Activated CD8-positive, alpha-beta T cell treated with anti-CD3 and anti-CD28 coated beads for 36 hours (primary cell): ENCODE data around the gene ABHD2. TPM values are rescaled to one million over a fixed set of nuclear protein-coding genes. Genes with fewer than 3 reads are reported as not detected.
"Not testable (repeated sequence)": the region's sequence is repeated elsewhere in the genome, so short reads cannot be mapped to it uniquely, and the experiment has no call there.

Source experiments
- ATAC-seq: fragments of 200-7000 bp; cut with Tn5 transposase; one replicate; pipeline ENCODE4 v1.10.0; 2021; ENCODE audit warnings: mild to moderate bottlenecking, moderate library complexity
- CTCF ChIA-PET: fragments of 350-600 bp; sonication (Branson Sonifier 250); formaldehyde crosslinking; loops from one replicate; lab custom pipeline; 2021; ENCODE audit warnings: antibody characterized with exemption; lab: Charles Lee
- POLR2A ChIA-PET: fragments of 350-600 bp; sonication (Branson Sonifier 250); formaldehyde crosslinking; loops from one replicate; lab custom pipeline; 2021; ENCODE audit warnings: antibody characterized with exemption; lab: Charles Lee
- DNase-seq: peaks from one replicate; pipeline ENCODE4 v3.0.0-alpha.2; 2020
- H3K27ac Mint-ChIP-seq: one replicate; pipeline ENCODE4 v1.8.0; 2021; ENCODE audit warnings: mild to moderate bottlenecking, mixed read lengths
- H3K27me3 Mint-ChIP-seq: one replicate; pipeline ENCODE4 v1.8.0; 2021; ENCODE audit warnings: mixed read lengths
- H3K36me3 Mint-ChIP-seq: one replicate; pipeline ENCODE4 v1.8.0; 2021; ENCODE audit warnings: low read depth, mixed read lengths
- H3K4me1 Mint-ChIP-seq: one replicate; pipeline ENCODE4 v1.8.0; 2021; ENCODE audit warnings: low read depth, mixed read lengths
- H3K4me3 Mint-ChIP-seq: one replicate; pipeline ENCODE4 v1.8.0; 2021; ENCODE audit warnings: mild to moderate bottlenecking, moderate library complexity, mixed read lengths
- H3K9me3 Mint-ChIP-seq: one replicate; pipeline ENCODE4 v1.8.0; 2021; ENCODE audit warnings: mixed read lengths
- CTCF ChIP-seq: fragments of 200-600 bp; IDR thresholded peaks from one replicate; pipeline ENCODE4 v1.8.0; 2022; ENCODE audit warnings: antibody characterized with exemption, mild to moderate bottlenecking
- intact Hi-C: fragments of 100-400 bp; cut with micrococcal nuclease; formaldehyde crosslinking; loops from one replicate; pipeline ENCODE4 v1.10.0; 2022
- total RNA-seq, 2 experiments: library from RNA; stranded (reverse); gene quantifications; one replicate each; pipeline ENCODE4 v1.2.3, GENCODE V29; 2021

The ABHD2 gene
- total RNA-seq, 2 experiments from 2014 or later = 36.8 to 38.9 TPM

DNA sequence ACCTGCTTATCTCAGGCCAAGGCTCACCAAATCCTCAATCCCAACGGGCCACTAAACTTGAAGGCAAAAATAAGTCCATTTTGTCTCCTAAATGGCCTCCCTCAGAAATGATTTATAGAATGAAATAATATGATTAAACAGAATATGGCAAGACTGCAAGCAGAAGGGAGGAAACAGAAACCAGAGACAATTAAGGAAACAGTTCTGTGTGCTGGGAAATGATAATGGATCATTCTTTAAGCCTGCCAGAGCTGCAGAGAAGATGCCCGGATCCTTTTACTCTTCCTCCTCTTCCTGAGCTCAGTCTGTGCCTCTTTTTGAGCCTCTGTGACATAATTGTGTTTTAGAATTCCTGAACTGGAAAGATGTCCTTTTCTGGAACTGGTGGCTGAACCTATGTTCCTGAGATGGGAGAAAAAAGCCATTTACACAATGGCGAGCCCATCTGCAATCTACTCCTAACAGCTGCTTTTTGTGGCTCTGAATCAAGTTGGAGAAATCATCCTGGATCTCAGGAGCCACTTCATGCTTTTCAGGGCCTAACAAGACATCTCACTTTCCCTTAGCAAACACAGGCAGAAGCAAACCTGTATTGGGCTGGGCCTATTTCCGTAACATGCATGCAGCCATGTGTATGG, 2.8 kb upstream of the ABHD2 start:
- H3K4me3 Mint-ChIP-seq = no peak overlapping the region
- H3K36me3 Mint-ChIP-seq = no peaks in the 10 kb centered on the region
- H3K27me3 Mint-ChIP-seq = no peaks in the 10 kb centered on the region
- DNase-seq (no peak), ATAC-seq (no peak)
- H3K4me1 Mint-ChIP-seq = peaks cover 13% of the 10 kb centered on the region
- intact Hi-C loops = loop anchor here (10.0 kb wide), 1 partner anchor 89 kb away; no protein-coding TSS in a partner anchor
- CTCF ChIA-PET = interaction anchor here (0.8 to 2.8 kb wide), 4 partner anchors 13 to 121 kb away, joined by 3 to 9 read pairs (median 4); no protein-coding TSS in a partner anchor
- no peak for TF ChIP-seq CTCF
- POLR2A ChIA-PET = no interaction called here
- H3K27ac Mint-ChIP-seq = no peak overlapping the region
- no peaks in the 10 kb centered on the region for H3K9me3 Mint-ChIP-seq

DNA sequence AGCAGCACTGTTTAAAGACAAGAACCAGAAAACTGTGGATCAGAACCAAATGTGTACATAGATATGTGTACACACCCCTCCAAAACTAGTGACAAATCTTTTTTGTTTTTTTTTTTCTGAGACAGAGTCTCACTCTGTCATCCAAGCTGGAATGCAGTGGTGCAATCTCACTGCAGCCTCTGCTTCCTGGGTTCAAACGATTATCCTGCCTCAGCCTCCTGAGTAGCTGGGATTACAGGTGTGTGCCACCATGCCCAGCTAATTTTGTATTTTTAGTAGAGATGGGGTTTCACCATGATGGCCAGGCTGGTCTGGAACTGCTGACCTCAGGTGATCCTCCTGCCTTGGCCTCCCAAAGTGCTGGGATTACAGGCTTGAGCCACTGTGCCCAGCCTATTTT, 2.3 kb upstream of the ABHD2 start:
- ATAC-seq, H3K27ac Mint-ChIP-seq, H3K9me3 Mint-ChIP-seq, H3K4me3 Mint-ChIP-seq, POLR2A ChIA-PET, CTCF ChIA-PET, DNase-seq, H3K27me3 Mint-ChIP-seq, H3K36me3 Mint-ChIP-seq: not testable (repeated sequence)
- peaks cover 18% of the 10 kb centered on the region for H3K4me1 Mint-ChIP-seq
- intact Hi-C loops = loop anchor here (10.0 kb wide), 1 partner anchor 89 kb away; no protein-coding TSS in a partner anchor

DNA sequence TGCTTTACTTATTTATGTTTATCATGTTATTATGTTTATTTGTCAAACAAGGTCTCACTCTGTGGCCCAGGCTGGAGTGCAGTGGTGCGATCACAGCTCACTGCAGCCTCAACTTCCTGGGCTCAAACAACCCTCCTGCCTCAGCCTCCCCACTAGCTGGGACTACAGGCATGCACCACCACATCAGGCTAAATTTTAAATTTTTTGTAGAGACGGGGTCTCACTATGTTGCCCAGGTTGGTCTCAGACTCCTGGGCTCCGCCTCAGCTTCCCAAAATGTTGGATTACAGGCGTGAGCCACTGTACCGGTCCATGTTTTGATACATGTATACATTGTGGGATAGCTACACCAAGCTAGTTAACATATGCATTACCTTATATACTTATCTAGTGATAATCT, 1.9 kb upstream of the ABHD2 start:
- ChIA-PET POLR2A (interaction anchor here (0.7 kb wide), 1 partner anchor 93 kb away, joined by 3 read pairs; no protein-coding TSS in a partner anchor), CTCF (interaction anchor here (0.9 to 1.4 kb wide), 2 partner anchors 10 to 29 kb away, joined by 3 to 4 read pairs; no protein-coding TSS in a partner anchor)
- DNase-seq, H3K27me3 Mint-ChIP-seq, H3K9me3 Mint-ChIP-seq, H3K27ac Mint-ChIP-seq, H3K4me3 Mint-ChIP-seq, H3K36me3 Mint-ChIP-seq, ATAC-seq: not testable (repeated sequence)
- H3K4me1 Mint-ChIP-seq = peaks cover 23% of the 10 kb centered on the region
- intact Hi-C loops = loop anchor here (10.0 kb wide), 1 partner anchor 88 kb away; no protein-coding TSS in a partner anchor

- Mint-ChIP-seq H3K9me3 (no peaks in the 10 kb centered on the region), H3K27me3 (no peaks in the 10 kb centered on the region), H3K36me3 (peaks cover 6% of the 10 kb centered on the region), H3K27ac (no peak overlapping the region), H3K4me1 (peaks cover 31% of the 10 kb centered on the region), H3K4me3 (no peak overlapping the region)
- no peak for TF ChIP-seq CTCF
- DNase-seq (no peak), ATAC-seq (no peak)
- intact Hi-C loops = loop anchor here (10.0 kb wide), 1 partner anchor 88 kb away; no protein-coding TSS in a partner anchor
- CTCF ChIA-PET = interaction anchor here (0.9 to 6.0 kb wide), 6 partner anchors 10 to 84 kb away, joined by 3 to 43 read pairs (median 4); no protein-coding TSS in a partner anchor
- POLR2A ChIA-PET = interaction anchor here (0.7 to 1.7 kb wide), 4 partner anchors 8 to 93 kb away, joined by 3 to 6 read pairs (median 3); no protein-coding TSS in a partner anchor
Measured at GRCh38 chr15:89087161-89087829, 961 bp upstream of the ABHD2 start.

DNA sequence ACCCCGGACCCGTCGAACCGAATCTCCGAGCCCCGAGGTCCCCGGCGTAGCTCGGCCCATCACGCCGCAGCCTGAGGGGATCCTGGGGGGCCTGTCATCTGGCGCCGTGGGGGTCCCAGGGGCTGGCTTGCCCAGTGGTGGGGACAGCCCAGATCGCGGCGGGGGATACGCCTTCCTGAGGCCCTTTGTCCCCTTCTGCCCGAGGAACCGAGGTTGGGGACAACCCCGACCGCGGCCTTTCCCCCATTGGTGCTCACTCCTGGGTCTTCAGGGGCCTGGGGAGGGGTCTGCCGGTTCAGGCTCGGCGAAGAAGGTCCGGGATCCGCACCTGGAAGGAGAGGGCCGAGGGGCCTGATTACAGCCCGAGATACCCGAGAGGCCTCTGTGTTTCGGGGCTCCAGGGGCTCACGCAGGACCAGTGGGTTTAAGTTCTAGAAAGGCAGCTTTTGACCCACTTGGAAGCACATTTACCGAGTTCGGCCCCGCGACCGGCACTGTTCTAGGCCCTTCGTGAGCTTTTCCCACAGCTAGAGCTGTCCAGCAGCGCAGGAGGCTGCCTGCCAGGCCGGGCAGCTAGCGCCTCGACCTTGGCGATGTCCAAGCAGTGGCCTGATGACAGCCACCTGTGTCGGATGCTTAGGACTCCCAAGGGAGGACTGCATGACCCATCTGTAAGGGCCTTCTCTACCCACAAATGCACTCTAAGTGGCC, 504 bp downstream of the ABHD2 start:
- H3K27ac Mint-ChIP-seq = peak overlapping the region; percentile 18
- peak; percentile 11 for DNase-seq
- H3K27me3 Mint-ChIP-seq = no peaks in the 10 kb centered on the region

More for the DNA sequence above, 504 bp downstream of the ABHD2 start:
- H3K9me3 Mint-ChIP-seq = no peaks in the 10 kb centered on the region
- H3K4me3 Mint-ChIP-seq = no peak overlapping the region
- H3K4me1 Mint-ChIP-seq = peaks cover 41% of the 10 kb centered on the region
- TF ChIP-seq CTCF = no peak
- POLR2A ChIA-PET = interaction anchor here (0.6 to 2.9 kb wide), 8 partner anchors 9 to 305 kb away, joined by 3 to 16 read pairs (median 3); no protein-coding TSS in a partner anchor
- intact Hi-C loops = loop anchor here (10.0 kb wide), 1 partner anchor 86 kb away; no protein-coding TSS in a partner anchor
- peaks cover 6% of the 10 kb centered on the region for H3K36me3 Mint-ChIP-seq
- CTCF ChIA-PET = interaction anchor here (0.7 to 6.0 kb wide), 13 partner anchors 10 to 184 kb away, joined by 3 to 45 read pairs (median 5); no protein-coding TSS in a partner anchor
- no peak for ATAC-seq
